ENCODE measurements around the gene NKD2. TPM values are rescaled to one million over a fixed set of nuclear protein-coding genes. Genes with fewer than 3 reads are reported as not detected.
A peak's percentile ranks its signal among the peaks of the same experiment; 100 is the strongest.

Gene NKD2
- total and polyA plus RNA-seq, 9 of the 15 experiments (the other 6 are each of a cell fraction or from before 2014, with no cell fraction given) = 0.09 to 0.64 (median 0.27) TPM; not detected in 5

DNA sequence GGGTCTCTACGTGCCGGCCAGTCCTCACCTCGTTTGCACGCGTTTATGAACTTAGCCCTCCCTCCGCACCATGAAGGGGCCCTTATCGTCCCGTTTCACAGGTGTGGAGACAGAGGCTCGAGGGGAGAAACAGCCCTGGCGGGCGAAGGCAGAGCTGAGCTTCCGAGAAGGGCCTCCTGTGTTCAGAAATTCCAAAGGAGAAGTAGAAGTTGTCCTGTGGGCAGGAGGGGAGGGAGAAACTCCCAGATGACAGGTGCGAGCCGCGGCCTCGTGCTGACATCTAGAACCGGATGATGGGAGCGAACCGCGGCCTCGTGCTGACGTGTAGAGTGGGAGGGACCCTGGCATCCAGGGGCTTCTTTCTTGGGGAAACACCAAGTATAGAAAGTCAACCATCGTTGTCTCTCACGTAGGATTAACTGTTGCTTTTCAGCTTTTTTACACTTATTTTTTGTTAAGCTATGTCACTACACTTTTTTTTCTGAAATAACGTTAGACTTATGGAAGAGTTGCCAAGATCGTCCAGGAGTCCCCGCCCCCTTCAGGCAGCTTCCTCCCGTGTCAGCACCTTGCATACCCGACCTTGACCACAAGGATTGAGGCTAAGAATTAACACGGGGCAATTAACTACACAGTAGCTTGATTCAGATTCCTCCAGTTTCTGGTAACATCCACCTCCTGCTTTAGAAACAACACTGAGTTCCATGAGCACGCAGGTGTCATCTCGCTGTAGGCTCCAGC, 42.8 kb upstream of the NKD2 start:
- DNase-seq (ENCODE audit: extremely low read depth in 1 of 4, low spot score in 3 of 4) = peak in 2 of 4 experiments; percentile 59 to 62
- Histone ChIP-seq H3K9ac (ENCODE audit: insufficient read depth in 1 of 2, low read depth in 2 of 2, low read length in 2 of 2) (no peak overlapping the region), H3K9me3 (replicated peaks; ENCODE audit: control insufficient read depth, insufficient read depth, low read depth, low read length) (no peaks in the 10 kb centered on the region), H3K36me3 (ENCODE audit: control insufficient read depth, insufficient read depth, low read length) (no peaks in the 10 kb centered on the region), H3K79me2 (ENCODE audit: control insufficient read depth, insufficient read depth, low read length) (no peaks in the 10 kb centered on the region), H3K27ac (ENCODE audit: extremely low read depth, low read depth, low read length) (no peak overlapping the region), H3K4me1 (replicated peaks in 1 of 2; ENCODE audit: control insufficient read depth in 2 of 2, insufficient read depth in 2 of 2, low read length in 2 of 2) (peaks cover 18 to 44% of the 10 kb centered on the region in 2 experiments), H2AFZ (ENCODE audit: low read depth, low read length) (no peak overlapping the region), H3K27me3 (ENCODE audit: control insufficient read depth in 2 of 2, insufficient read depth in 2 of 2, low read length in 2 of 2) (peaks cover 29 to 63% of the 10 kb centered on the region in 2 experiments; a peak in 4 of 5 replicates), H3K9me1 (ENCODE audit: control insufficient read depth, insufficient read depth, low read length) (no peaks in the 10 kb centered on the region), H4K20me1 (replicated peaks; ENCODE audit: control insufficient read depth, insufficient read depth, low read length) (0 out of 2 replicates have a peak, but pooled peaks cover 4% of the 10 kb centered on the region), H3K4me2 (ENCODE audit: insufficient read depth, low read length) (no peak overlapping the region), H3K4me3 (no peak overlapping the region)
- 30% methylated on average over 32 of the region's 32 CpGs for WGBS (ENCODE audit: insufficient coverage, low coverage, missing lambda C conversion rate)
- CTCF ChIA-PET (ENCODE audit: low intra/inter-chr PET ratio) = no interaction called here
- in situ Hi-C loops (cut with MboI) = no loop called here
- BruUV-seq (replicated peaks) = no TSS peak
- POLR2A ChIA-PET = interaction anchor here (0.9 to 1.1 kb wide), 2 partner anchors 17 to 35 kb away, joined by 3 to 4 read pairs; no protein-coding TSS in a partner anchor
- intact Hi-C loops (cut with micrococcal nuclease) = no loop called here
- ATAC-seq = peak; percentile 18; the same call in 1 of the 3 replicates
- no peak for FAIRE-seq
- no peak for TF ChIP-seq HNRNPUL1 (IDR thresholded peaks at IDR 0.05; ENCODE audit: low read length)
- TF ChIP-seq, protein P1, sequence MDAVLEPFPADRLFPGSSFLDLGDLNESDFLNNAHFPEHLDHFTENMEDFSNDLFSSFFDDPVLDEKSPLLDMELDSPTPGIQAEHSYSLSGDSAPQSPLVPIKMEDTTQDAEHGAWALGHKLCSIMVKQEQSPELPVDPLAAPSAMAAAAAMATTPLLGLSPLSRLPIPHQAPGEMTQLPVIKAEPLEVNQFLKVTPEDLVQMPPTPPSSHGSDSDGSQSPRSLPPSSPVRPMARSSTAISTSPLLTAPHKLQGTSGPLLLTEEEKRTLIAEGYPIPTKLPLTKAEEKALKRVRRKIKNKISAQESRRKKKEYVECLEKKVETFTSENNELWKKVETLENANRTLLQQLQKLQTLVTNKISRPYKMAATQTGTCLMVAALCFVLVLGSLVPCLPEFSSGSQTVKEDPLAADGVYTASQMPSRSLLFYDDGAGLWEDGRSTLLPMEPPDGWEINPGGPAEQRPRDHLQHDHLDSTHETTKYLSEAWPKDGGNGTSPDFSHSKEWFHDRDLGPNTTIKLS (IDR thresholded peaks at IDR 0.05; ENCODE audit: borderline replicate concordance, low read depth) = no peak
- TF ChIP-seq MAZ (CRISPR knock-in tag; conservative IDR thresholded peaks at IDR 0.05 in 1 of 2, IDR thresholded peaks at IDR 0.05 in 1 of 2) = no peak
- TF ChIP-seq ZNF175 (CRISPR knock-in tag; IDR thresholded peaks at IDR 0.05; ENCODE audit: low read depth) = 0 out of 2 replicates have a peak, but pooled peaks have one; percentile 19
- TF ChIP-seq ZNF583 (CRISPR knock-in tag; IDR thresholded peaks at IDR 0.05) = 0 out of 2 replicates have a peak, but pooled peaks have one; percentile 5
- no peak for TF ChIP-seq LEF1 (IDR thresholded peaks at IDR 0.05)
- no peak for TF ChIP-seq ATF1 (CRISPR knock-in tag; IDR thresholded peaks at IDR 0.05)
- TF ChIP-seq ATF1 (tag; IDR thresholded peaks at IDR 0.05) = 0 out of 2 replicates have a peak, but pooled peaks have one; percentile 13
- TF ChIP-seq CAMTA2 (CRISPR knock-in tag; conservative IDR thresholded peaks at IDR 0.05) = no peak
- TF ChIP-seq MCM3 (IDR thresholded peaks at IDR 0.05) = no peak
- peak; percentile 68; the same call in 1 of the 2 replicates for TF ChIP-seq L3MBTL2 (IDR thresholded peaks at IDR 0.05)
- no peak for TF ChIP-seq PTBP1 (IDR thresholded peaks at IDR 0.05; ENCODE audit: low read depth, low read length)
- TF ChIP-seq BCOR (IDR thresholded peaks at IDR 0.05) = peak; percentile 24; the same call in 1 of the 2 replicates
- no peak for TF ChIP-seq SREBF1 (IDR thresholded peaks at IDR 0.05; ENCODE audit: borderline replicate concordance, low read depth, low read length)
- no peak for TF ChIP-seq POLR2B (IDR thresholded peaks at IDR 0.05; ENCODE audit: low read depth, partially characterized antibody)

All from K562 (cell line).